Esophagus muscularis mucosa (tissue), 4 donors: ENCODE measurements around the gene LRP6. TPM values are rescaled to one million over a fixed set of nuclear protein-coding genes. Genes with fewer than 3 reads are reported as not detected.

ENCODE experiments used
- DNase-seq: peaks from one replicate; pipeline ENCODE4 v3.0.0-alpha.2; 2017; ENCODE audit errors: extremely low spot score
- H3K27ac ChIP-seq, 4 donors: fragments of 200-600 bp; sonication (generic); replicated peaks in 1 of 4; 1 replicate in 3 of 4; 2 replicates in 1 of 4; pipeline ENCODE4 v1.5.1; 2016 to 2019; ENCODE audit warnings: mild to moderate bottlenecking in 1 of 4
- H3K27me3 ChIP-seq, 4 donors: fragments of 200-600 bp; sonication (generic); one replicate each; pipeline versions ENCODE4 v1.5.1 to v1.6.0; 2016 to 2019
- H3K36me3 ChIP-seq, 4 donors: fragments of 200-600 bp; sonication (generic); one replicate each; pipeline ENCODE4 v1.5.1; 2016 to 2019
- H3K4me1 ChIP-seq, 4 donors: fragments of 200-600 bp; sonication (generic); one replicate each; pipeline ENCODE4 v1.5.1; 2016 to 2019
- H3K4me3 ChIP-seq, 4 donors: fragments of 200-600 bp; sonication (generic); 1 replicate in 2 of 4; 2 replicates in 2 of 4; pipeline ENCODE4 v1.5.1; 2016 to 2019; ENCODE audit warnings: mild to moderate bottlenecking in 4 of 4, moderate library complexity in 1 of 4
- H3K9me3 ChIP-seq, 4 donors: fragments of 200-600 bp; sonication (generic); 1 replicate in 3 of 4; 2 replicates in 1 of 4; pipeline ENCODE4 v1.5.1; 2016 to 2019
- EP300 ChIP-seq: sonication (generic); formaldehyde crosslinking; IDR thresholded peaks from one replicate; pipeline ENCODE4 v1.6.1; 2017; ENCODE audit warnings: antibody characterized with exemption
- POLR2A ChIP-seq: fragments of 450-650 bp; IDR thresholded peaks from one replicate; pipeline ENCODE4 v1.6.1; 2017; ENCODE audit warnings: antibody characterized with exemption, moderate library complexity, mild to moderate bottlenecking, low read depth
- POLR2AphosphoS5 ChIP-seq, 2 donors: sonication (generic); formaldehyde crosslinking; IDR thresholded peaks; one replicate each; pipeline ENCODE4 v1.6.1; 2017; ENCODE audit warnings: antibody characterized with exemption in 2 of 2
- WGBS: methylation state at CpG from one replicate; pipeline ENCODE4 v1.1.5; 2018; 5-methylcytosine and 5-hydroxymethylcytosine counted together
- intact Hi-C: fragments of 100-400 bp; cut with DNase I; formaldehyde crosslinking; loops from one replicate; pipeline ENCODE4 v1.15.1; 2023
- total RNA-seq, 4 donors: library from RNA; depleted of rRNA; stranded (reverse); fragments of >200 nt; gene quantifications; one replicate each; pipeline versions ENCODE4 v1.1.0 to v1.2.1, GENCODE V29; 2016
- TF ChIP-seq, protein P1 (sequence below), 3 experiments: fragments of 200-600 bp in 2 of 3; fragments of 450-650 bp in 1 of 3; sonication (generic) in 2 of 3; IDR thresholded peaks; one replicate each; pipeline ENCODE4 v1.5.1; 2017 to 2019; ENCODE audit warnings: antibody characterized with exemption in 3 of 3, mild to moderate bottlenecking in 2 of 3, moderate library complexity in 1 of 3

The LRP6 gene
- total RNA-seq, 4 donors from 2014 or later = 26.2 to 61.1 (median 34.8) TPM

DNA sequence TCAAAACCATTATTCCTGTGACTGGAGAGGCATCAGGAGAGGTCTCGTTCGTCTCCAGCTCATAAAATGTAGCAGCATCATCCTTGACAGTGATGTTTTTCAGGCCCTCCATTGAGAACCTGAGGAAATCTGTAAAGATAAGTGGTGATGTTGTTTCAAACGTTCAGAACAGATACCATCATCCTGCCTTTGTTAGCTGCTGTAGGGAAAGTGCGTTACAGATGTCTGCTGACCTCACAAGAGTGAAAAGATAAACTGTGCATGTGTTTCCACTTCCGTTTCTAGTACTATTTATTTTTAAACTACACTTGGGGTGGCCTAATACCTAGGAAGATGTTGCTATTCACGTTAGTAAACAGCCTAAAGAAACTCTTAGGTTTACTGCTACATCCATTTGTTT is 167.7 kb downstream of the LRP6 start:
- Histone ChIP-seq H3K27me3 (no peaks in the 10 kb centered on the region), H3K9me3 (no peaks in the 10 kb centered on the region), H3K27ac (no peak overlapping the region), H3K36me3 (peaks cover 0 to 8% (median 0%) of the 10 kb centered on the region in 4 donors), H3K4me1 (no peaks in the 10 kb centered on the region), H3K4me3 (no peak overlapping the region)
- intact Hi-C loops = no loop called here
- WGBS = 51% methylated on average over 6 of the region's 6 CpGs
- no peak for DNase-seq
- TF ChIP-seq EP300 (no peak), POLR2AphosphoS5 (IDR thresholded peaks at IDR 0.05) (no peak), POLR2A (no peak)
- TF ChIP-seq, protein P1, sequence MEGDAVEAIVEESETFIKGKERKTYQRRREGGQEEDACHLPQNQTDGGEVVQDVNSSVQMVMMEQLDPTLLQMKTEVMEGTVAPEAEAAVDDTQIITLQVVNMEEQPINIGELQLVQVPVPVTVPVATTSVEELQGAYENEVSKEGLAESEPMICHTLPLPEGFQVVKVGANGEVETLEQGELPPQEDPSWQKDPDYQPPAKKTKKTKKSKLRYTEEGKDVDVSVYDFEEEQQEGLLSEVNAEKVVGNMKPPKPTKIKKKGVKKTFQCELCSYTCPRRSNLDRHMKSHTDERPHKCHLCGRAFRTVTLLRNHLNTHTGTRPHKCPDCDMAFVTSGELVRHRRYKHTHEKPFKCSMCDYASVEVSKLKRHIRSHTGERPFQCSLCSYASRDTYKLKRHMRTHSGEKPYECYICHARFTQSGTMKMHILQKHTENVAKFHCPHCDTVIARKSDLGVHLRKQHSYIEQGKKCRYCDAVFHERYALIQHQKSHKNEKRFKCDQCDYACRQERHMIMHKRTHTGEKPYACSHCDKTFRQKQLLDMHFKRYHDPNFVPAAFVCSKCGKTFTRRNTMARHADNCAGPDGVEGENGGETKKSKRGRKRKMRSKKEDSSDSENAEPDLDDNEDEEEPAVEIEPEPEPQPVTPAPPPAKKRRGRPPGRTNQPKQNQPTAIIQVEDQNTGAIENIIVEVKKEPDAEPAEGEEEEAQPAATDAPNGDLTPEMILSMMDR (IDR thresholded peaks at IDR 0.05) = no peak

DNA sequence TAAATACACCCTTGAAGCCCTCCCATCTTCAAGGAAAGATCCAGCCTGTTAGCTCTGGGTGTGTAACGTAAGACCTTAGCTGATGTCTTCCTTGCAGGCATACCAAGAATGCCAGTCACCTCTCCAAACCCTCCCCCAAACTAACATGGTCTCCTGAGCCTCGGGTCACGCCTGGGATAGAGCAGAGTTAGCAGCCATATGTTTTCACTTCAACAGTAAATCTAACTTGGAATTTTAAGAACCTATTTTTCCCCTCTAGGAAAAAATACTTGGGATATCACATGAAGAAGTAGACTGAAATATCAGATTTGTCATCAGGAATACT is 168.2 kb downstream of the LRP6 start:
- TF ChIP-seq, protein P1 (IDR thresholded peaks at IDR 0.05) = no peak
- H3K9me3 ChIP-seq = no peaks in the 10 kb centered on the region
- DNase-seq = no peak
- H3K4me1 ChIP-seq = no peaks in the 10 kb centered on the region
- peaks cover 0 to 8% (median 0%) of the 10 kb centered on the region in 4 donors for H3K36me3 ChIP-seq
- 83% methylated on average over 3 of the region's 3 CpGs for WGBS
- no peak overlapping the region for H3K4me3 ChIP-seq
- no peak overlapping the region for H3K27ac ChIP-seq
- H3K27me3 ChIP-seq = no peaks in the 10 kb centered on the region
- intact Hi-C loops = no loop called here

DNA sequence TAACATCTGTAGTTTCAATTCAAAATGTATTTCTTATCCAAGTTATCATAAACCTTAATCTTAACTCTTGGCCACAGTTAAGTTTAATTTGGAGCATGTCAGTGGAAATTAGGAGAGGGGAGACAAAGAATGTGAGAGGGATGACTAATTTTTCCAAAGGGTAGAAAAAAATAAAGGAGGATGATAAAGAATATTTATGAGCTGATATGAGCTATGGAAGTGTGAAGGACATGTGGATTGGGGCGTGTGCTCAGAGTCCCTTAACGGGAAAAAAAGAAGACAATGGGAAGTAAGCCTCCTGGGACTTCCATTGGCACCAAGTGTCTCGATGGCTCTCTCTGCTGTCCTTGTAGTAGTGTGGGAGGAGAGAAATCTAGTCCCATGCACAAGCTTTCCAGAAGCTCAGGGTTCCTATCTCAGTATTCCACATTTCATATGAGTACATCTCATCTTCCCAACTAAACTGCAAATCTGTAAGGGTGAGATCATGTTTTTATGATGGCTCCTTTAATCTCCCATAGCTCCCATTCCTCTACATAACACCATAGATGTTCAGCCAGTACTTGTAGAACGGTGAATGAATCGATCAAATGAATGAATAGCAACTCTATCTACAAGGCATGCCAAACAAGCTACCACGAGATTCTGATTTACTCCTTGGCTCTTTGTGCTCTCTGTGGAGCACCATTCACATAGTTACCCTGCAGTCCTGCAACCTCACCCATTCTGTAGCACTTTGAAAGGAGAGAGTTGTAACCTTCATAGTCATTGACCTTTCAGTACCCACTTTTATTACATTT is 168.8 kb downstream of the LRP6 start:
- TF ChIP-seq POLR2A = no peak
- TF ChIP-seq, protein P1 (IDR thresholded peaks at IDR 0.05) = no peak
- TF ChIP-seq EP300 = no peak
- no peak for TF ChIP-seq POLR2AphosphoS5 (IDR thresholded peaks at IDR 0.05)
- 85% methylated on average over 6 of the region's 6 CpGs for WGBS
- Histone ChIP-seq H3K27me3 (no peaks in the 10 kb centered on the region), H3K4me1 (no peaks in the 10 kb centered on the region), H3K36me3 (peaks cover 0 to 8% (median 0%) of the 10 kb centered on the region in 4 donors), H3K4me3 (no peak overlapping the region), H3K27ac (no peak overlapping the region), H3K9me3 (no peaks in the 10 kb centered on the region)
- intact Hi-C loops = no loop called here
- DNase-seq = no peak

DNA sequence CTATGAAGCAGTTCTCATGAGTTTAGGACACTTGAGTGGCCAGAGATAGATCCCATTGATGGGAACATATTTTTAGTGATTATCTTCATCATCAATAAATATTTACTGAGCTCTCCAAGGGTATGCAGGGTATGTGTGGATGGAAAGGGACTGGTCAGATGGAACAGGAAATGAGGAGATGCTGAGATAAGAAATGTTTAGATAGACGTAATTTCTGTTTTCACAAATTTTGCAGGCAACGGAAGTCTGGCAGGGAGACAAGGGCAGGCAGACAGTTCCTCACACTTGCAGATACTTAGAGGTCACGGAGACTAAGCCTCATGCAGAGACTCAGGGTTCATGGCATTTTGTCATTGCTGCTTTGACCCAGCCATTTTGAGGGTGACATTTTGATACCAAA is 171.8 kb downstream of the LRP6 start:
- H3K9me3 ChIP-seq = no peaks in the 10 kb centered on the region
- DNase-seq = no peak
- no peak overlapping the region for H3K4me3 ChIP-seq
- intact Hi-C loops = no loop called here
- no peaks in the 10 kb centered on the region for H3K27me3 ChIP-seq
- H3K4me1 ChIP-seq = peaks cover 0 to 7% (median 0%) of the 10 kb centered on the region in 4 donors
- H3K27ac ChIP-seq = no peak overlapping the region
- 81% methylated on average over 3 of the region's 3 CpGs for WGBS
- peaks cover 0 to 8% (median 0%) of the 10 kb centered on the region in 4 donors for H3K36me3 ChIP-seq
- TF ChIP-seq EP300 = no peak
- TF ChIP-seq POLR2AphosphoS5 (IDR thresholded peaks at IDR 0.05) = no peak
- no peak for TF ChIP-seq POLR2A
- TF ChIP-seq, protein P1 (IDR thresholded peaks at IDR 0.05) = no peak

DNA sequence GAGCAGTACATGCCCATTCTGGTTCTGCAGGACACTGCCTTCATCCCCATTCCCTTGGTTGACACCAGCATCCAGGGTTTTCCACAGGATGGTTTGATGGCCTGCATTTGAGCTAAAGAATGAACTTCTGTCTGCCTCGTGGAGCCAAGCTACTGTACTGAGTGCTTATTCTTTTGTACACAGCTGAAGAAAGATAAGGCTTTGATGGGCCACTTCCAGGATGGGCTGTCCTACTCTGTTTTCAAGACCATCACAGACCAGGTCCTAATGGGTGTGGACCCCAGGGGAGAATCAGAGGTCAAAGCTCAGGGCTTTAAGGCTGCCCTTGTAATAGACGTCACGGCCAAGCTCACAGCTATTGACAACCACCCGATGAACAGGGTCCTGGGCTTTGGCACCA is 172.4 kb downstream of the LRP6 start:
- intact Hi-C loops = no loop called here
- peaks cover 0 to 7% (median 0%) of the 10 kb centered on the region in 4 donors for H3K4me1 ChIP-seq
- H3K27ac ChIP-seq = no peak overlapping the region
- no peaks in the 10 kb centered on the region for H3K27me3 ChIP-seq
- no peak overlapping the region for H3K4me3 ChIP-seq
- WGBS = 84% methylated on average over 4 of the region's 4 CpGs
- TF ChIP-seq EP300 (no peak), POLR2A (no peak), POLR2AphosphoS5 (IDR thresholded peaks at IDR 0.05) (no peak)
- TF ChIP-seq, protein P1 (IDR thresholded peaks at IDR 0.05) = no peak
- no peaks in the 10 kb centered on the region for H3K9me3 ChIP-seq
- peaks cover 0 to 8% (median 0%) of the 10 kb centered on the region in 4 donors for H3K36me3 ChIP-seq
- no peak for DNase-seq
